ENCODE data around the gene CCDC43. TPM values are rescaled to one million over a fixed set of nuclear protein-coding genes. Genes with fewer than 3 reads are reported as not detected.
"Not testable (repeated sequence)": the region's sequence is repeated elsewhere in the genome, so short reads cannot be mapped to it uniquely, and the experiment has no call there.

The CCDC43 gene
- total RNA-seq: 10 to 100 TPM; 14.3 to 19.1 (median 18.7) TPM
- long read RNA-seq, donor 1, transcript CCDC43-201 (5 exons, 2,082 nt): major isoform, 21 of 25 reads
- long read RNA-seq, donor 1, partial matches to known transcripts: 0 of 25 reads
- long read RNA-seq, donor 1, other reads (novel, unspliced or antisense): 3 of 25 reads
- long read RNA-seq, donor 2, transcript CCDC43-201 (5 exons, 2,082 nt): major isoform, 13 of 18 reads
- long read RNA-seq, donor 2, partial matches to known transcripts: 0 of 18 reads
- long read RNA-seq, donor 2, other reads (novel, unspliced or antisense): 2 of 18 reads

GRCh38 chr17:44689477-44690217 lies at the start of gene CCDC43:
Gene CCDC43, minus strand, starts transcription at chr17:44689776. Its CDS starts 23 bp downstream, at chr17:44689753.
- intact Hi-C loops (cut with DNase I, micrococcal nuclease): no loop called here
- Histone ChIP-seq H3K36me3 (ENCODE audit: low read depth) (no peaks in the 10 kb centered on the region), H3K4me3 (peak within 1 kb of the TSS; percentile 54), H3K4me1 (ENCODE audit: low read depth) (peaks cover 12% of the 10 kb centered on the region), H3K9me3 (no peaks in the 10 kb centered on the region)
- DNase-seq (peak; percentile 92 to 94 (median 93)), ATAC-seq (peak; percentile 100)
- no peak for TF ChIP-seq CTCF (IDR thresholded peaks at IDR 0.05)

- peak; percentile 94 for ATAC-seq
- Histone ChIP-seq H3K36me3 (ENCODE audit: low read depth) (no peaks in the 10 kb centered on the region), H3K4me3 (no peak overlapping the region), H3K9me3 (no peaks in the 10 kb centered on the region), H3K4me1 (ENCODE audit: low read depth) (no peaks in the 10 kb centered on the region)
- TF ChIP-seq CTCF (IDR thresholded peaks at IDR 0.05): no peak
- intact Hi-C loops (cut with DNase I, micrococcal nuclease): no loop called here
- no peak for DNase-seq
Observed at GRCh38 chr17:44738214-44738906, 48.8 kb upstream of the CCDC43 start.

- intact Hi-C loops (cut with DNase I, micrococcal nuclease): no loop called here
- no peaks in the 10 kb centered on the region for H3K36me3 ChIP-seq (ENCODE audit: low read depth)
- no peak overlapping the region for H3K4me3 ChIP-seq
- H3K9me3 ChIP-seq: no peaks in the 10 kb centered on the region
- H3K4me1 ChIP-seq (ENCODE audit: low read depth): no peaks in the 10 kb centered on the region
- ATAC-seq (no peak), DNase-seq (no peak)
- TF ChIP-seq CTCF (IDR thresholded peaks at IDR 0.05): no peak
Observed at GRCh38 chr17:44736551-44737240, 47.1 kb upstream of the CCDC43 start.

- intact Hi-C loops (cut with DNase I, micrococcal nuclease): no loop called here
- Histone ChIP-seq H3K36me3 (ENCODE audit: low read depth) (no peaks in the 10 kb centered on the region), H3K9me3 (no peaks in the 10 kb centered on the region), H3K4me3 (no peak overlapping the region), H3K4me1 (ENCODE audit: low read depth) (no peaks in the 10 kb centered on the region)
- DNase-seq (no peak), ATAC-seq (no peak)
- TF ChIP-seq CTCF (IDR thresholded peaks at IDR 0.05): no peak
Observed at GRCh38 chr17:44734272-44734671, 44.7 kb upstream of the CCDC43 start.

- no peak overlapping the region for H3K4me3 ChIP-seq
- no peak for DNase-seq
- no peaks in the 10 kb centered on the region for H3K9me3 ChIP-seq
- no peaks in the 10 kb centered on the region for H3K36me3 ChIP-seq (ENCODE audit: low read depth)
- ATAC-seq: no peak
- no peak for TF ChIP-seq CTCF (IDR thresholded peaks at IDR 0.05)
- no peaks in the 10 kb centered on the region for H3K4me1 ChIP-seq (ENCODE audit: low read depth)
- intact Hi-C loops (cut with DNase I, micrococcal nuclease): no loop called here
Observed at GRCh38 chr17:44733753-44734152, 44.2 kb upstream of the CCDC43 start.

GRCh38 chr17:44726121-44726520 lies 36.5 kb upstream of the CCDC43 start:
- H3K4me1 ChIP-seq (ENCODE audit: low read depth); DNase-seq; H3K36me3 ChIP-seq (ENCODE audit: low read depth); intact Hi-C loops (cut with DNase I, micrococcal nuclease); ATAC-seq; H3K9me3 ChIP-seq; H3K4me3 ChIP-seq: not testable (repeated sequence)
